HG02763 (cell line): ENCODE results near the gene FECH.
"Not testable (repeated sequence)": the region's sequence is repeated elsewhere in the genome, so short reads cannot be mapped to it uniquely, and the experiment has no call there.

Source experiments
- ATAC-seq: cut with Tn5 transposase; IDR thresholded peaks from one replicate; pipeline ENCODE4 v1.9.1; 2021; ENCODE audit warnings: mild to moderate bottlenecking, moderate library complexity; ENCODE audit not compliant: unreplicated experiment

The FECH gene, protein sequence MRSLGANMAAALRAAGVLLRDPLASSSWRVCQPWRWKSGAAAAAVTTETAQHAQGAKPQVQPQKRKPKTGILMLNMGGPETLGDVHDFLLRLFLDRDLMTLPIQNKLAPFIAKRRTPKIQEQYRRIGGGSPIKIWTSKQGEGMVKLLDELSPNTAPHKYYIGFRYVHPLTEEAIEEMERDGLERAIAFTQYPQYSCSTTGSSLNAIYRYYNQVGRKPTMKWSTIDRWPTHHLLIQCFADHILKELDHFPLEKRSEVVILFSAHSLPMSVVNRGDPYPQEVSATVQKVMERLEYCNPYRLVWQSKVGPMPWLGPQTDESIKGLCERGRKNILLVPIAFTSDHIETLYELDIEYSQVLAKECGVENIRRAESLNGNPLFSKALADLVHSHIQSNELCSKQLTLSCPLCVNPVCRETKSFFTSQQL

DNA sequence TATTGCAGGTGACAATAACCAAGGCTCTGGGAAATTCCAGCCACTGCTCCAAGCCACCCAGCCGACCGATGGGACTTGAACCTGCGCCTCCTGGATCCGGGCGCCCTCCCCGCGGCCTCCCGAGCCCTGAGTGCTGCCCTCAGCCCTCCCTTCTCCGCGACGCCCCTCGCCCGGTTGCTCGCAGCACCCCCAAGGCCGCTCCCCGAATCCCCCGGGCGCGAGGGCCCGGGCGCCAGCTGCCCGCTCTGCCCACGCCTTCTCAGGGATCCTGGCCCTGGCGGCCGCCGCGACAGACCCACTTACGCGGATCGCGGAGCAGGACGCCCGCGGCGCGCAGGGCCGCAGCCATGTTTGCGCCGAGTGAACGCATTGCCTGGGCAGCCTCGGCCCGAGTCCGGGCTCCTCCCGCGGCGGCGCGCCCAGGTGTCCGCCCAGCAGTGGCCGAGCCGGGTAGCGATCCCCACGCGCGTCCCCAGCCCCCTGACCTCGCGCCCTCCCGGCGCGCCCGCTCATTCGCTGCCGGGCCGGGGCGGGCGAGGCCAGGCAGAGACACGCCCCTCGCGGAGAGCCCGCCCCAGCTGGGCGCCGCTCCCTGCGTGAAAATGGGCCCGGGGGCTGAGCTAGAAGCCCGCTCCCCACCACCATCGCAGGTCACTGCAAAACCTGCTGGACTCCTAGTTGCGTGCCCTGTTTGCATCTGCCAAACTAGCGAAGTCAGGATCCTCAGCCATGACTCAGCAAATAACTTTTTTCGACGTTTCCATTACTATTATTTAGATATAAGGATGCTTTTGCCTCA lies at the start of gene FECH:
Gene FECH (minus strand): TSS at position 452 of the 799 bp plus-strand sequence. CDS start 82 bp downstream, at position 370.
- ATAC-seq, result peak; percentile 93

DNA sequence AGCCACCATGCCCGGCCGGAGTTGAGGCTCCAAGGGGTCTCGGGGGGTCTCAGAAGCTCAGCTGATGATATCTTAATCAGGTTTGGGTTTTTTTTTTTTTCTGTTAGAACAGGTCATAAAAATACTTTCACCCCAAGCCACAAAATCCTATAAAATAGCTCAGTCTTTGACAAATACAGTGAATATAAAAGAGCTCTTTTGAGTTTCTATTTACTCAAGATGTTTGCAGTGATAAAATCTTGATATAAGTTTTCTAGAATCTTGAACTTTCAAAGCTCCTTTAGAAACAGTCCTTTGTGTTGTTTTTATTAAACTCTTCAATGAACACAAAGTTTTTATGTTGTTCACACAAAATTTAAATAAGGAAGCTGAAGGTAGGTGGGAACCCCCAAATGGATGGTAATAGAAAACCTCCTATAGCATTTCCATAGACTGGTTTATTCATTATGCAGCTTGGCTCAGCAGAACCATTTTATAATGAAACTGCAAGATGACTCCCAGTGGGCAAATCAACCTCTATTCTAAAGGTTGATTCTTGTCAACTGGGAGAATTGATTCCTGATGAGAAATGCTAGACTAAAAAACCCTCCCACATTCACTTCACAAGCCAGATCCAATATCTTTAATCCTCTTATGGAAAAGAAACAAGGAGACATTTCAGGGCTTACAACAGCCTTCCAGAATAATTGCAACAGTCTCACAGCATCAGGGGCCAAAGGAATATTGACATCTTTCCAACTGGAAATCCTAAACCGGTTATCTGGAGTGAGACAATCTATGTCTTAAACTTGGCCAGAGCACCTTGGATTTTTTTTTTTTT lies 48.7 kb upstream of the FECH start:
- no peak for ATAC-seq

DNA sequence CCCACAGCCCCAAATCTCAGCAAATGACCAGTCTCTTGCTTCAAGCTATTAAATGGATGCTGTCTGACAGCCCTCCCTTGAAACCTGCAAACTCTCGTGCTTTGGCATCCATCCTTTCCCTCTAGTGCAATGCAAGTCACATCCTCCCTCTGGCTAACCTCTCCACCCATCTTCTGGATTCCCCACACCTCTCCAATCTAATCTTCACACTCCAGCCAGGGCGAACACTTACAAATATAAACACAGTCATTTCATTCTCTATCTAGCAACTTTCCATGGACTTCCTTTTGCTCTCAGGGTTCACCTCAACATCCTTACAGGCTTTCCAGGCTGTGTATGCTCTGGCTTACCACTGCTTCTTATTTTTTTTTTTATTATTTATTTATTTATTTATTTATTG lies 45.2 kb upstream of the FECH start:
- no peak for ATAC-seq

DNA sequence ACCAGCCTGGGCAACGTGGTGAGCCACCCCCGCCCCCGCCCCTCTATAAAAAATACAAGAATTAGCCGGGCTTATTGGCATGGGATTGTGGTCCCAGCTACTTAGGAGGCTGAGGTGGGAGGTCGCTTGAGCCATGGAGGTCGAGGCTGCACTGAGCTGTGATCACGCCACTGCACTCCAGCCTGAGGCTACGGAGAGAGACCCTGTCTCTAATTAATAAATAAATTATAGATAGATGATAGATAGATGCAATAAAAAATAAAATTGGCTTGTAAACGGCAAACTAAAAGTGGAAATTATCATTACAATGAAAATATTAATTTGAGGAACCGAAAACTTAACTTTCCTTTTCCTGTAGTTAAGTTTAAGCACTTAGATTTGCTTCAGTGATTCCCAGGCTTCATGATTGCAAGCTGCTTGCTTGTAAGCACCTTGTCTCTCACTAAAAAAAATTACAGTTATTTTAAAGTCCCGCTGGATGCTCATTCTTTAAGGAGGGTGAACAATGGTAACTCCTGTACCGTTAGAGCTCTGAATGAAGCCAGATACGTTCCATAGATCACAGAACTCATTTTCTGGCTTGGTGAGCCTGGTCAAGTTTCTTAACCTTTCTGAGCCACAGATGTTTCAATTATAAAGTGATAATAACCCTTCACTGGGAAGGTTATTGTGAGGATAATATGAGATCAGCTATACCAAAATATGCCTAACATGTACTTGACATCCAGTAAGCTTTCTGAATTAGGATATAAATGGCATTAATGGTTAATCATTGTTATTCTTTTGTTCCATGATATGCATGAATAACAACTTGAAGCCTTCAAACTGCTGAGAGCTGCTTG lies 44.5 kb upstream of the FECH start:
- ATAC-seq, result peak; percentile 37

DNA sequence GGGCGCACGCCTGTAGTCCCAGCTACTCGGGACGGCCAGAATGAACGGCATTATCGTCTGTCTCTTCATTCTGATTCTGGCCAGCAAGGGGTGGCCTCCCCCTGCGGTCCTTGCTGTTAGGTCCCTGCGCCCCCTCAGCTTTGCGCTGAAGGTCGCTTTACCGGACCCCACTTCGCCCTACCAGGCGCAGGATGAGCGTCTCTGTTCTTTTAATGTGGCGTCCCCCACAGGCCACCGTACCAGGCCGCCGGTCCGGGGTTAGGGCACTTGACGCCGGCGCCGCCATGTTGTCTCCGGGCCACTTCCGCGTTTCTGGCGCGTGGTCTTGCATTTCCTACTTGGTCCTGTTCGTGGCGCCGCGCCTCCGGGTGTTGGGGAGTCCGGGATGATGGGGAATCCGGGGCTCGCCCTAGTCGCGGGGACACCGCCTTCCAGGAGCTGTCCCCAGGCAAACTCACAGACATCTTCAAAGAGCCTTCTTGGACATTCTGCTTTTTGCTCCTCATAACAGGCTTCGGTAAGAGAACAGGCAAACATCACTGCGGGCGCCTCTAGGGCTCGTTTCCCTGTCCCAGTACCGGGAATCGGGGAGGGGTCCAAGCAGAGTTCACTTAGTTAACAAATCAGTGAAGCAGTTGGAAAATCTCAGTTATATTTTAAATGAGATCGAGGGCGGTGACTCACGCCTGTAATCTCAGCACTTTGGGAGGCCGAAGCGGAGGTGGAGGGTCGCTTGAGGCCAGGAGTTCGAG lies 43.7 kb upstream of the FECH start:
- ATAC-seq, result peak; percentile 88

DNA sequence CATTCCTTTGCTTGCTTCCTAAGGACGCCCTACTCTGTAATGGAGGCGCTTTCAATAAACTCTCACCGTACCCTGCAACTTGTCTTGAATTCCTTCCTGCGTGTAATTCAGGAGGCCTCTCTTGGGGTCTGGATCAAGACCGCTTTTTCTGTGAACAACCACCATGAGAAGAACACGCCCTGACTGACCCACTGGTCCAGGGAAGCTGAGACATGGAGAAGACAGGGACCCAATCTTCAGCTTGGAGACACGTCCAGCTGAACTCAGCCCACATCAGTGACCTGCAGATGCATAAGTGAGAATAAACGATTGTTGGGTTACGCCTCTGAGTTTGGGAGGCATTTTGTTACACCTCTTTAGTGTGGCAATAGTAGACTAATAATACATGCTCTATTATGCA lies 42.9 kb upstream of the FECH start:
- no peak for ATAC-seq

DNA sequence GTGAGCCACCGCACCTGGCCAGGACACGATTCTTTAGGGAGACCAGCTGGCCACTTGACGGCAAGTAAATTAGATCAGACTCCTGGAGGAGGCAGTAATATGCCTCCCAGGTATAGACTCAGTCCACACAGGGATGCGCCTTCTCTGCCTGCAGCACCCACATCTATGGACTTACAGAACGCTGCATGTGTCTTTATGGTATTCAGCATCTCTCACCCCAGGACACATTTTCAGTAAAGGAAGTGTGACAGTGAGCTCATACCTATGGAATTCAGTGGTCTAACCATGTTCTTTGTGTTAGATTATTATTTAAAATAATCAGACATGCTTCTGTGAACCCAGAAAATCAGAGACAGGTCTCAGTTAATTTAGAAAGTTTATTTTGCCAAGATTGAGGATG lies 41.0 kb upstream of the FECH start:
- ATAC-seq, result no peak

DNA sequence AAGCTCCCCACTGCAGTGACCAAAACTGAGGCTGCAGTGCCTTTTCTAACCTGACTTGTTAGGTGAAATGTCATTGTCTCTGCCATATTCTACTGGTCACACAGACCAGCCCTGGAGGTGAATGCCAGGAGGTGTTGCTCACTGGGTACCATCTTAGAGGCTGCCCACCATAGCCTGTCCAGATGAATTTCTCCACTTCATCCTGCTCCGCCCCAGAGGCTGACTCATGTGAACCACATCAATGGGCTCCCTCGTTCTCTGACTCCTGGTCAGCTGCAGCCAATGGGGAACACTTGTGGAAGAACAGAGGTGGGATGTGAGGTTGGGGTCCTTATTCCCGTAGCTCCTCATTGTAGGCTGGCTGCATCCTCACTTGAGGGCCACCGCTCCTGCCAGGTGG lies 38.5 kb upstream of the FECH start:
- no peak for ATAC-seq

DNA sequence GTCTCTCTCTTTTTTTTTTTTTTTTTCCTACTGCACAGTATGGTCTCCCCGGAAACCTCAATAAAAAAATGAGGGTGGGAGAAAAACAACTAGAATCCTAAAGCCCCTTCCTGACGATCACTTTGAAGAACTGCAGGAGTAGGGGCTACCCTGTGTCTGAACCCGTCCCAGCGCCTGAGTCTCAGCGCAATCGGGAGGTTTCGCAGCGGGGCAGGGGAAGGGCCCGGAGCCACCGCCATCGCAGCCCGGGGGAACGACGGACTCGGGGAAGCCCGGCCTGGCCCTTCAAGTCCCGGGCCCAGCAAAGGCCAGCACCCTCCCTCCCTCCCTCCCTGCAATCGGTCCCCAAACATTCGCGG lies 34.7 kb upstream of the FECH start:
- ATAC-seq, result peak; percentile 10

DNA sequence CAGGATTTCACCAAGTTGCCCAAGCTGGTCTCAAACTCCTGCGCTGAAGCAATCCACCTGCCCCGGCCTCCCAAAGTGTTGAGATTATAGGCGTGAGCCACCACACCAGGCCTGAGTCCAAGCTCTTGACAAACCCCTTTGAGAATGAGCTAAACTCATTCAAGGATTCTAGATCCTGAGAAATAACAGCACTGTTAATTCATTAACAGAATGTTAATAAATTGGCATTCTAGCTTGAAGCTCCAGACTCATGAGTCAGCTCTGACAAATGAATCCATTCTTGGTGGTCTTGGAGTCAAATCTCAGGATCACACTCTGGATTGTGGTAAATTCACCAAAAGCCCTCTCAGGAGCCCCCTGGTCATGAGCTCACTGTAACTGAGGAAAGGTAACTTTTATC lies 33.4 kb upstream of the FECH start:
- ATAC-seq, result no peak

DNA sequence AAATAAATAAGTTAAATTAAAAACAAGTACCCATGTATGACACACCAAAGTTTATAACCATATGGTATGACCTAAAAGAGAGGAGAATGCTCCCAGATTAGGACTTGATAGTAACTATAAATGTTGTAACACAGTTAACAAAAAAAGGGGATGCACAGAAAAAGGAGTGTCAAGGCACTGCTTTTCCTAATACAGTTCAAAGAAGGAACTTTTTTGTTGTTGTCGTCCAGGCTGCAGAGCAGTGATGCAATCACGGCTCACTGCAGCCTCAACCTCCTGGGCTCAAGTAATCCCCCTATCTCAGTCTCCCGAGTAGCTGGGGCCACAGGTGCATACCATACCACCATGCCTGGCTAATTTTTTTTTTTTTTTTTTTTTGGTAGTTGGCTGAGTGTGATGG lies 32.4 kb upstream of the FECH start:
- ATAC-seq, result no peak

DNA sequence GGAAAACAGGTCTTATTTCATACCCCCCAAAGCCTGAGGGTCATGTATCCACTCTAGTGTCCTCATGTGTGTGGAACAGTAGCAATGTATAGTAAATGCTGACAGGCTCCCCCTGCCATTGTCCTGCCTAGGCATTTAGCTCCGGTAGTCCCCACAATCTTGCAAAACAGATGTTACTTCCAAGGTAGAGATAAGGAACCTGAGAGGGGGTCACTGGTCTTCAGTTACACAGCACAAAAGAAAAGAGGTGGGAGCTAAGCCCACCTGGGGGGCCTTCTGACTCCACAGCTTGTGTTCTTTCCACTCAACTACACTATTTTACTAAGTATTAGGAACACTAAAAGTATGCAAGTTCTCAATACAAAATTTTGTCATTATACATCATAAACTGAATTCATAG lies 17.4 kb upstream of the FECH start:
- no peak for ATAC-seq

DNA sequence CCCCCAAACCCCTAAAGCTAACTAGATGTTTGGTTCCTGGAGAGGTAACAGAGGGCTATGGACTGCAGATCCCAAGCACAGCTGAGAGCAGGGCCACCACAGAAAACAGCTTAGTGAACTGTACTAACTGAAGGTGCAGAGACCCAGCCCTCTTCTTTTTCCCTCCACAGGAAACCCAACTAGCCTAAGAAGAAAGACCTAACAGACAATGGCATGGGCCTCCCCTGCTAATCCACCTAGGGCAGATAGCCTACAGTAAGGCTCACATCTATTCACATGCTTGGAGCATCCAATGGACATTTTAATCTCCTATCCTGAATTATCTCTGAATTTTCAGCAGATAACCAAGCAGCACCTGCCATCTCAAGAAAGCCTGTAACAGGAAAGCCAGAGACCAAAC lies 8.8 kb upstream of the FECH start:
- ATAC-seq, result no peak

DNA sequence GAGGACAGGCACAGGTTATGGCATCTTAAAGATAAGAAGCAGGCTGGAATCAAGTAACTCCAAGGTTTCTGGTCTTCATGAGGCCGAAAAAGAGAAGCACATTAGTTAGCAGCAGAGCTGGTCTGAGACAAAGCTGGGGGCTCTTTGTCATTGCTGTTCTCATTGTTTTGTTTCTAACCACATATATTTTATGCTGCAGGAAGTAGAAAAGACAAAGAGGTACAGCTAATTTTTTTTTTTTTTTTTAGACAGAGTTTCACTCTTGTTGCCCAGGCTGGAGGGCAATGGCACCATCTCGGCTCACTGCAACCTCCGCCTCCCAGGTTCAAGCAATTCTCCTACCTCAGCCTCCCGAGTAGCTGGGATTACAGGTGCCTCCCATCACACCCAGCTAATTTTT lies 6.2 kb upstream of the FECH start:
- ATAC-seq, result not testable (repeated sequence)

DNA sequence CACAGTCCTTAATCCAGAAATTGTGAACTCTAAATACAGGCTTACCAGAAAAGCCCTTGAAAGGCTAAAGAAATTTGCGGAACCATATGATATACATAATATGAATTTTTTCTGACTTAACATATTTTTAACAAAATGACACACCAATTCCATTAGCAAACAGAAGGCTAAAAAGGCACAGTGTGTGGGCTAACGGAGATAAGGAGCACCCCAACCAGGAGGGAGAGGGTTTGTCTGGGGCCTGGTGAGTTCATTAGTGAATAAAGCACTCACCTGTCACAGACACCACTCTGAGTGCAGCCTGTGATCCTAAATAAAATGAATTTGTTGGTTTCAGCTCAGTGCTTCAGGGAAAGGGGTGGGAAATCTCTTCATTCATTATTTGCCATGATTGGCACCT lies 2.7 kb upstream of the FECH start:
- ATAC-seq, result no peak

DNA sequence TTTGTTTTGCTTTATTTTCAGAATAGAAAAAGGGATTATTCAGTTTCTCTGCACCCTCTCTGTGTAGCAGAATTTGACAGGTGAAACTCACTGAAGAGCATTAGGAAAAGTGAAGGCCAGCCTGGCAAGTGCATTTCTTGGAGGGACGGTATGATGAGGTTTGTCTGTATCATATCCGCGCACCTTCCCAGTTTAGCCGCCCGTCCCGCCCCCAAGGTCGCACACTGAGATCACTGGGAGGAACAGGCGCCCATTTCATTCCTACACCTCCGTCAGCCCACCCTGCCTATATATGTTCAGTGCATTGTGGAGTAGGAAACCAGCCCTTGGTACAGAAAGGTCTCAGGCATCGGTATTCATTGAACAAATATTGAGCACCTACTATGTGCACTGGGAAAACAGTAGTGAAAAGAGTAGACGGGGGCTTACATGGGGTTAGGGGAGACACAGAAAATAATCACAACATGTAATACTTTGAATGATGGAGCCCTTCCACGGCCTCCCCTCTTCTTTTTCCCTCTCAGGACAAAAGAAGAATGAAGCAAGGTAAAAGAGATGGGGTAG lies 678 bp upstream of the FECH start:
- ATAC-seq, result no peak

DNA sequence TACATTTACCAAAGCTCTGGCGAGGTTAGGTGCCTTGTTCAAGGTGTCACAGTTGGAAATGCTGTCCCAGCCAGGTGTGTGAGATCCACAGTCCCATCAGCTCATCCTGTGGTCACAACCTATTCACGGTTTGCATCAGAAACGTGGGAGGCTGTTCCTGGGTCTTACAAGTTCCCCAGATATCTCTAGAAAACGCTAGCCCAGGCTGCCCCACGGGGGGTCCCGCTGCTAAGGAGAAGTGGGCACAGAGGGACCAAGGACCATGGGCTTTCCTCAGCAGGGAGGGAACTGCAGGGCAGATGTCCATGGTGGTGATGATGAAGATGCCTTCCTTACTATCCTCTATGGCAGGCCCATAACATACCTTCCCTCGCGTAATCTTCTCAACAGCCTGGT lies 649 bp downstream of the FECH start:
- peak; percentile 1 for ATAC-seq

DNA sequence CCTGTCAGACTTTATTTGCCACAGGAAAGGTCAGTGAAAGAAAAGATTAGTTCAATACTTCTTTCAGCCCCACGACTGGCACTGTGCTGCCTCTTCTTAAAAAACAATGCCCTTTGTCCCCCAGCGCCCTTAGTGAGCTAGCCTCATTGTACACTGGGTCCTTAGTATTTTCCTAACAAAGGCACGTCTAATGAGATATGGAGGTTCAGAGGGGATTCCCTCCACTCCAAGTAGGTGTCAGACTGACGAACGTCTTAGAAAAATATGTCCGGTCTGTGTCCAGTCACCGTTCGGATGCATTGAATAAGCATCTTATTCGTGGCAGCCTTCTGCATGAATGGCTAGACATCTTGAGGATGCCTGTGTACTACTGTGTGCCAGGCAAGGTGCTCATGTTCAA lies 1.1 kb downstream of the FECH start:
- ATAC-seq, result no peak

DNA sequence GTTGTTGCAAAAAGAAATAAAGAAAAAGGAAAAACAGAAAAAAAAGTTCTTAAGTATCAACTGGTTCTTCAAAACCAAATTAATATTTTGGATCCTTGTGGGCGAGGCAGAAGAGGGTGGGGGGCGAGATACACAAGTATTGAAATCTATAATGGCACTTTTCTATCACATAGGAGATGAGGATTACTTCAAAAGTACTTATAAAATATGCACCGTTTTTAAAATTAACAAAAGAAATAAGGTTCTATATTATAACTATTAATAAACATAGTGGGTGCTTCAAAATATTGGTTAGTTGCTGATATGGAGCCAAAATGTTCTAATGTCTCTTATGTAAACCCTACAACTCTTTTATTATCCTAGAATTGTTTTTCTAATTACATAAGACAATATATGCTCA lies 2.1 kb downstream of the FECH start:
- no peak for ATAC-seq
